GM10266 (cell line): Measurements from ENCODE around the gene ARID5B.

Experiments used
- DNase-seq: peaks from one replicate; pipeline ENCODE4 v3.0.0; 2012; ENCODE audit errors: extremely low spot score
- TF ChIP-seq, protein P1 (sequence below): IDR thresholded peaks from 2 replicates; pipeline ENCODE4 v1.5.1; 2012; ENCODE audit warnings: mild to moderate bottlenecking, low read depth; ENCODE audit not compliant: control insufficient read depth, insufficient read depth; ENCODE audit errors: missing control alignments

ARID5B gene

DNA sequence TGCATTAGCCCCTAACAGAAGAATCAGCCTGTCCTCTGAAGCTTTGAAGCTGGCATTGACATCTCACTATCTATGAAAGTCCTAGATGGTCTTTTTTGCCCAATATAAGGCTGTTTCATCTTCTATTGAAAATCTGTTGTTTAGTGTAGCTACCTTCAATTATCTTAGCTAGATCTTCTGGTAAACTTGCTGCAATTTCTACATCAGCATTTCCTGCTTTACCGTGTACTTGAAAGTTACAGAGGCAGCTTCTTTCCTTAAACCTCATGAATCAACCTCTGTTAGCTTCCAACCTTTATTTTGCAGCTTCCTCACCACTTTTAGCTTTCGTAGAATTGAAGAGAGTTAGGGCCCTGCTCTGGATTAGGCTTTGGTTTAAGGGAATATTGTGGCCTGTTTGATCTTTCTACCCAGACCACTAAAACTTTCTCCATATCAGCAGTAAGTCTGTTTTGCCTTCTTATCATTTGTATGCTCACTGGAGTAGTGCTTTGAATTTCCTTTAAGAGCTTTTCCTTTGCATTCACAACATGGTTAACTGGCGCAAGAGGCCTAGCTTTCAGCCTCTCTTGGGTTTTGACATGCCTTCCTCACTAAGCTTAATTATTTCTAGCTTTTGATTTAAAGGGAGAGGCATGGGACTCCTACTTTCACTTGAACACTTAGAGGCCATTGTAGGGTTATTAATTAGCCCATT is 32.5 kb downstream of the ARID5B start:
- TF ChIP-seq, protein P1, sequence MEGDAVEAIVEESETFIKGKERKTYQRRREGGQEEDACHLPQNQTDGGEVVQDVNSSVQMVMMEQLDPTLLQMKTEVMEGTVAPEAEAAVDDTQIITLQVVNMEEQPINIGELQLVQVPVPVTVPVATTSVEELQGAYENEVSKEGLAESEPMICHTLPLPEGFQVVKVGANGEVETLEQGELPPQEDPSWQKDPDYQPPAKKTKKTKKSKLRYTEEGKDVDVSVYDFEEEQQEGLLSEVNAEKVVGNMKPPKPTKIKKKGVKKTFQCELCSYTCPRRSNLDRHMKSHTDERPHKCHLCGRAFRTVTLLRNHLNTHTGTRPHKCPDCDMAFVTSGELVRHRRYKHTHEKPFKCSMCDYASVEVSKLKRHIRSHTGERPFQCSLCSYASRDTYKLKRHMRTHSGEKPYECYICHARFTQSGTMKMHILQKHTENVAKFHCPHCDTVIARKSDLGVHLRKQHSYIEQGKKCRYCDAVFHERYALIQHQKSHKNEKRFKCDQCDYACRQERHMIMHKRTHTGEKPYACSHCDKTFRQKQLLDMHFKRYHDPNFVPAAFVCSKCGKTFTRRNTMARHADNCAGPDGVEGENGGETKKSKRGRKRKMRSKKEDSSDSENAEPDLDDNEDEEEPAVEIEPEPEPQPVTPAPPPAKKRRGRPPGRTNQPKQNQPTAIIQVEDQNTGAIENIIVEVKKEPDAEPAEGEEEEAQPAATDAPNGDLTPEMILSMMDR: no peak
- DNase-seq: no peak

GRCh38 chr10:61935077-61935476 is 33.6 kb downstream of the ARID5B start:
- TF ChIP-seq, protein P1: no peak
- no peak for DNase-seq

DNA sequence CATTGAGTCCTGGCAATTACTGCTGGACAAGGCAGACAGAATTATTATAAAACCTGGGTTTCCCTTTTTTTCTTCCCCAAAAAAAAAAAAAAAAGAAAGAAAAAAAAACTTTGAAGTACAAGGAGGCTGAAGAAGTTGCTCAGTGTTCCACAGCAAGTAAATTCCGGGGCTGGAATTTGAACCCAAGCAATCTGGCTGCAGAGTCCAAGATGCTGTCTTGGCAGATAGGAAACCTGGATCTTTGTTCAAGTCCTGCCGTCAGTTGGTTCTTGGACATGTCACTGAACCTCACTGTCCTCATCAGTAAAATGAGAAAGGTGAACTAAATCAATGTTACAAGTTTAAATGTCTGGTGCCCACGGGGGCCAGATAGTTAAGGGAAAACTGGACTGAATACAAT is 35.3 kb downstream of the ARID5B start:
- TF ChIP-seq, protein P1: no peak
- DNase-seq: no peak

- TF ChIP-seq, protein P1: no peak
- no peak for DNase-seq
These were observed 36.3 kb downstream of the ARID5B start for GRCh38 chr10:61937631-61938351.

DNA sequence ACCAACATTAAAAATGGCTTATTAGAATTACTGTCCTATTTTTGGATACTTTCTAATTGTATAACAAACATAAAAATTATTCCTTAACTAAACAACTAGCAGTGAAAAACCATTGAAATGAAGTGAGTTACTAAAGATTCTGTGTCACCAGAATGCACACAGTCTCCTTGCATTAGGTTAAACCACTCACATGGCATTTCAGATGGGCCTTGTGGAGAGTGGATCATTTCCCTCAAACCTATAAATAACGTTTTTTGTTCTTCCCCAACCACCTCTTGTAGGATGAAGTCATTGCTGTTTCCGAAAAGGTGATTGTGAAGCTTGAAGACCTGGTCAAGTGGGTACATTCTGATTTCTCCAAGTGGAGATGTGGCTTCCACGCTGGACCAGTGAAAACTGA is 38.4 kb downstream of the ARID5B start:
- TF ChIP-seq, protein P1: no peak
- DNase-seq: no peak

DNA sequence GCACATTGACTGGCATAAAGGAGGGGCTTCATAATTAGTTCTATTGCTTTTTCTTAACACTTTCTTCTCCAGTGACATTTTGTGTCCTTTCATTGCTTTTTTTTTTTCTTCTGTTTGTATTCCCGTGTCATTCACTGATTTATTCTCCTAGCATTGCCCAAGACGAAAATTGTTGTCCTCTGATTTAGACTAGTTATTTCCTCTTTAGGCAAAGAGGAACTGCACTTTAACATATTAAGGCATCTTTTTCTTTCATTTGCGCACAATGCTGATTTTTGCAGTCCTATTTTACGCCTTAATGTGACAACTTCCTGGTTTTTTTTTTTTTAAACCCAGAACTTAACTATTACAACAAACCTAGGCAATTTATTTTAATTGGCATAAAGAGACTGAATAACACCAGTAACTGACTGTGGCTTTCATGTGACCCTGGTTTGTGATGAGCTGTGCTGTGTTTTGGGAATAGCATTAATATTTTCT is 39.7 kb downstream of the ARID5B start:
- no peak for DNase-seq
- TF ChIP-seq, protein P1: no peak

GRCh38 chr10:61942604-61943461 is 41.3 kb downstream of the ARID5B start:
- TF ChIP-seq, protein P1: no peak
- no peak for DNase-seq
